ENCODE results near the gene FBXL14. TPM values are rescaled to one million over a fixed set of nuclear protein-coding genes. Genes with fewer than 3 reads are reported as not detected.

The FBXL14 gene
- total and polyA plus RNA-seq, 5 donors, result 4.7 to 8.3 (median 7.8) TPM

DNA sequence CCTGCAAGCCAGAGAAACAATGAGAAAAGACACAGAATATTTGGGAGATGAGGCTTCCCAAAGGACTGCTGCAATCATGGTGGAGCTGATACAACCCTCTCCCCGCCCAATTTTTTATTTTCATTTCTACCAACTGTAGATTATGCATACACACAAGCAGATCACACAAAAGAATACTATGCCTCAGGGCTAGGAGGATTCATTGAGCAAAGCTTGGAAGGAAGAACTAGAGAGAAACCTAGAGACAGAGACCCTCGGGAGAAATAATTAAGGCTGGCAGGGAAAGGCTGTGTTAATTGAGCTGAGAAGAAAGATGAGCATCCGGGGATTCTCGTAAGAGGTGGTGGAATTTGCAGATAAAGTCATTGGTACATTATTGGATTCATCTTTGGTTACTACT, 24.8 kb upstream of the FBXL14 start:
- ATAC-seq (no peak), DNase-seq (no peak)
- Histone ChIP-seq H3K4me3 (ENCODE audit: low read length) (no peak overlapping the region), H3K4me1 (ENCODE audit: control insufficient read depth, insufficient read depth, low read length) (no peaks in the 10 kb centered on the region), H3K9me3 (ENCODE audit: control insufficient read depth, low read length) (no peaks in the 10 kb centered on the region), H3K27me3 (ENCODE audit: control insufficient read depth, insufficient read depth) (no peaks in the 10 kb centered on the region), H3K27ac (ENCODE audit: low read length) (no peak overlapping the region)
- 68% methylated on average over 4 of the region's 4 CpGs for WGBS
- intact Hi-C loops (cut with DNase I), result no loop called here

DNA sequence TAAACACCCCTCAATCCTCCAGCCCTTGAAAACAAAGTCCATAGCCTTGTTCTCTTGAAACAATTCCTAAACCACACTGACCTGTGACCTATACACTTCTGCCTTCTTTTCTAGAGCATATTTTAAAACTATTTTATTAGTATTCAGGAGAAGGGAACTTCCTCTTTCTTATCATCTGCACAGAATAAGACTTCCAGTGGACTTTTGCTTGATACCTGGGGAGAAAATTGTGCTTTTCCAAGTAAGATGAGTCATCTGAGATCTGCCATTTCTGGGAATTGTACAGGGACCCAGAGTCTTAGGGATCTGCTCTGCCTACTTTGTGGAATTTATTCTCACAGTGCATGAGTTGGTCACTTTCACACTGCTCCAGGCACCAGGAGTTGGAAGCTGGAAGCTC, 24.1 kb upstream of the FBXL14 start:
- no peaks in the 10 kb centered on the region for H3K4me1 ChIP-seq (ENCODE audit: control insufficient read depth, insufficient read depth, low read length)
- no peak overlapping the region for H3K27ac ChIP-seq (ENCODE audit: low read length)
- DNase-seq, result no peak
- H3K27me3 ChIP-seq (ENCODE audit: control insufficient read depth, insufficient read depth), result no peaks in the 10 kb centered on the region
- intact Hi-C loops (cut with DNase I), result no loop called here
- H3K9me3 ChIP-seq (ENCODE audit: control insufficient read depth, low read length), result no peaks in the 10 kb centered on the region
- no peak overlapping the region for H3K4me3 ChIP-seq (ENCODE audit: low read length)
- peak in 1 of 2 donors; percentile 38 for ATAC-seq

DNA sequence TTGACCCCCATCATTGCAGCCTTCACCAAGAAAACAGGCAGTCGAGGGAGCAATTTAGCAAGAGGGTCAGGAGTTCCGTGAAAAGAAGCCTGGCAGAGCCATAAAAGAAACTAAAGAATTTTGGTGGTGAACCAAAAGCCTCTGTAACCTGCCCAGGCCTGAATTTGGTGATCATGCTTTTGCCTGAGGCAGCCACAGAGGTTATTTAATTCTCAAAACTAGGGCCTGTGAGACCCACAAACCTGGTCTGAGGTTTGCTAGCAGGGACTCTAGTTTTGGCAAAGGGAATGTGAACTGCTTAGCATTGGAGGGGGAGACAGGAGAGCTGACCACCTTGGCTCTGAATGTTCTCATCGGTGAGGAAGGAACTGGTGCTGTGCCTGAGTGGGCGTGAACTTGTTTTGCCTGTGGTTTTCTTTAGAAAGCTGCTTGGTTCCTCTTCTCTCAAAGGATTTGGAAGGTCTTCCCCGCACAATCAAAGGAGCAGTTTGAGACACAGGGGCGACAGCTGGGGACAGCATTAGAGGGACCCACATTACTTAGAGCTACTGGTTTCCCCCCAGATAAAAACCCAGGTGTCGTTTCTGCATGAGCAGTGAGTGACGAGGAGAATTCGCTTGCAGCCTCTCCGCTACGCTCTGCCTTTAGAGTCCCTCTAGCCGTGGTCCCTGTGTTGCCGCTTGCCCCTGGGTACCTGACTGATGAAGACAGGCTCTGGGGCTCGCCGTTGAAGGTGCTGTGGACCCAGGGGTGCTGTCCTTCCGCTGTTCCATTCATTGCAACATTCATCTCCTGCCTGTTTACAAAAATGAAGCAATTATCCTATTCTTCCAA, 22.1 kb upstream of the FBXL14 start:
- WGBS, result 81% methylated on average over 16 of the region's 16 CpGs
- Histone ChIP-seq H3K9me3 (ENCODE audit: control insufficient read depth, low read length) (no peaks in the 10 kb centered on the region), H3K27ac (ENCODE audit: low read length) (no peak overlapping the region), H3K4me1 (ENCODE audit: control insufficient read depth, insufficient read depth, low read length) (no peaks in the 10 kb centered on the region), H3K4me3 (ENCODE audit: low read length) (no peak overlapping the region), H3K27me3 (ENCODE audit: control insufficient read depth, insufficient read depth) (no peaks in the 10 kb centered on the region)
- no peak for DNase-seq
- ATAC-seq, result no peak
- intact Hi-C loops (cut with DNase I), result no loop called here

DNA sequence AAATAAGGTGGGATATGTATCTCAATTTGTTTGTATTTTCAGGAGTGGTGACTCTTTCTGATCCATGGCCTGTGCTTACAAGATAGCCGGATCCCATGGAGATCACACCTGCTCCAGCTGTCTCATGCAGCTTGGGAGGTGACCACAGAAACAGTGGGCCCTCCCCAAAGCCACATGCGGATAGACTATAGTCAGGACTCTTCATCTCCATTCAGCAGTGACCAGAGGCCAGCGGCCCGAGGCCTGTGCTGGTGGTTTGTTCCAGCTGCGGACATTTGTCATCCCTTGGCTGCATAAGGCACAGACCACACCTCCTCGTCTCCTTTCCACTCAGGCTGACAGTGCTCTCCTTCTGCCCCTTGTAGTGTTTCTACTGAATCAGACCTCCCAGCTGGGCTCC, 20.0 kb upstream of the FBXL14 start:
- ATAC-seq (no peak), DNase-seq (no peak)
- Histone ChIP-seq H3K9me3 (ENCODE audit: control insufficient read depth, low read length) (no peaks in the 10 kb centered on the region), H3K4me1 (ENCODE audit: control insufficient read depth, insufficient read depth, low read length) (no peaks in the 10 kb centered on the region), H3K27ac (ENCODE audit: low read length) (no peak overlapping the region), H3K27me3 (ENCODE audit: control insufficient read depth, insufficient read depth) (no peaks in the 10 kb centered on the region), H3K4me3 (ENCODE audit: low read length) (no peak overlapping the region)
- 90% methylated on average over 6 of the region's 6 CpGs for WGBS
- intact Hi-C loops (cut with DNase I), result no loop called here

DNA sequence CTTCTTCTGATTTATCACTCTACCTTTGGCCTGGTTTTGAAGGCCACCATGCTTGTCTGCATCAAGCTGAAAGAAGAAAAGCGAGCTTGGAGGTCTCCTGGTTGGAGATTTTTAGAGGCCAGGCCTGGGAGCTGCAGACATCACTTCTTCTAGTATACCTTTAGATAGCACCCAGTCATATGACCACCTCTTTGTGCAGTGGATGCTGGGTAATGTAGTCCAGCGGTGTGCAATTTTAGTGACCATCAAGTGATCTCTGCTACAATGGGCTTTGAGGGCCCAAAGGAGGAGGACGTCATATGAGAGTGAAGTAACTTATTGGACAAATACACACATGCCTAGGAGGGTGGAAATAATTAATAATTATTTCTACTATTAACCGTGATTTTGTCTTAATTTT, 19.5 kb upstream of the FBXL14 start:
- no peak overlapping the region for H3K4me3 ChIP-seq (ENCODE audit: low read length)
- H3K27me3 ChIP-seq (ENCODE audit: control insufficient read depth, insufficient read depth), result no peaks in the 10 kb centered on the region
- DNase-seq (no peak), ATAC-seq (no peak)
- no peak overlapping the region for H3K27ac ChIP-seq (ENCODE audit: low read length)
- intact Hi-C loops (cut with DNase I), result no loop called here
- 95% methylated on average over 4 of the region's 4 CpGs for WGBS
- no peaks in the 10 kb centered on the region for H3K9me3 ChIP-seq (ENCODE audit: control insufficient read depth, low read length)
- H3K4me1 ChIP-seq (ENCODE audit: control insufficient read depth, insufficient read depth, low read length), result no peaks in the 10 kb centered on the region

DNA sequence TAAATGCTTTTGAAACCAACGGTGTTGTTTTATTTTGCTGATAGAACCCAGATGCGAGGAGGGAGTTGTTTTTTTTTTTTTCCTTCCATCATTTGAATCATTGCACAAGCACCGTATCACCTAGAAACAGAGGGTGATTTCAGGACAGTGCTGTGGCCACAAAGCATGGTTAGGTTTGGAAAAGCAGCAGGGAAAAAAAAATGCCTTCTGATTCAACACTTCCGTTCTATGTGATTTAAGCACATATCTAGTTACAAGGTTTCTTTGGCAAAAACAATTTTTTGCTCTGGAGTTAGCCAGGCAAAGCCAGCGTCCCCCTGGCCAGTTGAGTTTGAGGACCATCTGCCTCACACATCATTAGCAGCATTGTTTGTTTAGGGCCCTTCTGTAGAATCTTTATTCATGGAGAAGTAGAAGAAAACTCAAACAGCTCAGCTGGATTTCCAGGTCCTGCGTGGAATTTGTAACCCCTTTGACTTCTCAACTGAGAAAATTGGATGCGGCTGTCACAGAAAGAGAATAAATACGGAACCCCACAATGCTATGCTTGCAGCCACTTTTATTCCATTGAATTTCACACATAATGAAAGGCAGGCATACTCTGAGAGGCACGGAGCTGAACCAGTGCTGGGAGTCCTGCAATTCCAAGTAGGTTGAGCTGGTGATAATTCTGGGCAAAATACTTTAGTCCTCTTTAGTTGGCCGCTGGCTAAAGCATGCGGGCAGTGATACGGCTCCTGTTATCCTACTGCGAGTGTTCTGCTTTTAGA, 17.6 kb upstream of the FBXL14 start:
- Histone ChIP-seq H3K27me3 (ENCODE audit: control insufficient read depth, insufficient read depth) (no peaks in the 10 kb centered on the region), H3K4me1 (ENCODE audit: control insufficient read depth, insufficient read depth, low read length) (no peaks in the 10 kb centered on the region), H3K27ac (ENCODE audit: low read length) (peak overlapping the region; percentile 46), H3K4me3 (ENCODE audit: low read length) (no peak overlapping the region), H3K9me3 (ENCODE audit: control insufficient read depth, low read length) (no peaks in the 10 kb centered on the region)
- ATAC-seq (peak; percentile 18 to 35), DNase-seq (no peak)
- 43% methylated on average over 13 of the region's 13 CpGs for WGBS
- intact Hi-C loops (cut with DNase I), result no loop called here

DNA sequence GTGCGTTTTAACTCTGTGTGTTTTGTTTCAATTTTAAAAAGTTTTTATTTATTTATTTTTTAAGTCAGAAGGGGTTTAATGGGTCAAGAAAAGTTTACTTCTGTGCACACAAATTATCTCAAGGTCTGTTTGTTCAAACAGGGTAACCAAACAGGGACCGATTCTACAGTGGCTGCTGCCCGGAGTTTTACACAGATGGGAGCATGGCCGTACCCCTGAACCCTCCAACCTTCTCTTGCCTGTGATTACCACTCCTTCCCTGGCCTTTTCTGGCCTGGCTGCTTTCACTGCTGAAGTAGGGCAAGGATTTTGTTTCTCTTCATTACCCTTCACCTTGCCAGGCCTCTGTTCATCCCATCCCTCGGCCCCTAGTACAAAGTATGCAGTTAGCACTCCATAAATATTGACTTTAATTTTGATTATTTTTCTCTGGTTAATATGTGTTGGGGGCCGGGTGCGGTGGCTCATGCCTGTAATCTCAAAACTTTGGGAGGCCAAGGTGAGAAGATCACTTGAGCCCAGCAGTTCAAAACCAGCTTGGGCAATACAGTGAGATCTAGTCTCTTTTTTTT, 15.8 kb upstream of the FBXL14 start:
- H3K4me1 ChIP-seq (ENCODE audit: control insufficient read depth, insufficient read depth, low read length), result no peaks in the 10 kb centered on the region
- 95% methylated on average over 7 of the region's 7 CpGs for WGBS
- H3K9me3 ChIP-seq (ENCODE audit: control insufficient read depth, low read length), result no peaks in the 10 kb centered on the region
- DNase-seq, result no peak
- no peak overlapping the region for H3K4me3 ChIP-seq (ENCODE audit: low read length)
- intact Hi-C loops (cut with DNase I), result no loop called here
- no peak overlapping the region for H3K27ac ChIP-seq (ENCODE audit: low read length)
- ATAC-seq, result no peak
- H3K27me3 ChIP-seq (ENCODE audit: control insufficient read depth, insufficient read depth), result no peaks in the 10 kb centered on the region

DNA sequence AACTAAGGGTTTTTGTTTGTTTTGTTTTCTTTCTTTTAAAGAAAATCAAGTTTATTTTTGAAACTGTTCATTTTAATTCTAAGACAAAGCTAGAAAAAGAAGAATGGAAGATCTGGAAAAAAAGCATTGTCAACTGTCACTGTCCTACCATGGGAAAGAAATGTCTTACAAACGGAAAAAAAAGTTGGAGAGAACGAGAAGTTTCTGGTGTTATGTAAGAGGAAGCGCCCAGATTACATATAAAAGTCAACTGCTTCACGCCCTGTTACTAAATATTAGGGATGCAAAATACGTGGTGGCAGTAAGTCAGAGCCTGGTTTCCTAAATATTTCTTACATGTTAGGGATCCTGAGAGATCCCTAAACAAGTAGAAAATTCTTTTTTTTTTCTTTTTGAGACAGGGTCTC, 14.3 kb upstream of the FBXL14 start:
- no peaks in the 10 kb centered on the region for H3K9me3 ChIP-seq (ENCODE audit: control insufficient read depth, low read length)
- H3K27ac ChIP-seq (ENCODE audit: low read length), result no peak overlapping the region
- no peaks in the 10 kb centered on the region for H3K4me1 ChIP-seq (ENCODE audit: control insufficient read depth, insufficient read depth, low read length)
- no peak for DNase-seq
- WGBS, result 40% methylated on average over 5 of the region's 5 CpGs
- H3K4me3 ChIP-seq (ENCODE audit: low read length), result no peak overlapping the region
- ATAC-seq, result no peak
- intact Hi-C loops (cut with DNase I), result no loop called here
- no peaks in the 10 kb centered on the region for H3K27me3 ChIP-seq (ENCODE audit: control insufficient read depth, insufficient read depth)

DNA sequence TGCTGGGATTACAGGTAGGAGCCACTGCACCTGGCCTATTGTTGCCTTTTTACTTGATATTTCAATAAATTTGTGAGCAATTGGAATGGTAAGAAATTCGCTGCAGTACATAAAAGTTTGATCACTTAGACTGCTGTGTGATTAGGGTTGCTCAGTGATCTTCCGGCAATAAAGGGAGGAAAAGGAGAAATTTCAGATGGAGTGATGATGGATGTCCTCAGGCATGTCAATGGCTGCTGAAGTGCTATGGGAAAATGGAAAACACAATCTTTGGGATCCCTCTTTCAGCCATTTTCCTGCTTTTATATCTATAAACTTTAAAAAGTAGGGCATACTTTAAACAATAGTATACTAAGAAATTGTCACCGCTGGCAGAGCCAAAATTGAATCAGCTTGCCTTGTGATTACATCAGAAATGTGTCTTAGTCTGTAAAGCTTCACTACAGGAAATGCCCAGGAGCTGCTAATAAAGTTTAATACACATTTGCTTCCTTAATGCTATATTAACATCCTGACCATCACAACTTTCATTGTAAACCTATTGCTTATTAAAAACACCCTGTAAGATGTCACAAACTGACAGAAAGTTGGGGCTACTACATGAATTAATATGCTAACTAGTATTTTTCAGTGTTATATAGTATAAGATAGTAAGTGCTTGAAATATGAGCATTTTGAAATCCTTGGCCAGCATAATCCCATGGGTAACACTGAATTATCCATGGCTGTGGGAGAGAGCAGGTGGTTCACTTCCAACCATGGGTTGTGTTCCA, 13.7 kb upstream of the FBXL14 start:
- no peaks in the 10 kb centered on the region for H3K4me1 ChIP-seq (ENCODE audit: control insufficient read depth, insufficient read depth, low read length)
- no peaks in the 10 kb centered on the region for H3K27me3 ChIP-seq (ENCODE audit: control insufficient read depth, insufficient read depth)
- intact Hi-C loops (cut with DNase I), result no loop called here
- 79% methylated on average over 3 of the region's 3 CpGs for WGBS
- H3K27ac ChIP-seq (ENCODE audit: low read length), result no peak overlapping the region
- H3K9me3 ChIP-seq (ENCODE audit: control insufficient read depth, low read length), result no peaks in the 10 kb centered on the region
- DNase-seq, result no peak
- no peak overlapping the region for H3K4me3 ChIP-seq (ENCODE audit: low read length)
- ATAC-seq, result no peak

DNA sequence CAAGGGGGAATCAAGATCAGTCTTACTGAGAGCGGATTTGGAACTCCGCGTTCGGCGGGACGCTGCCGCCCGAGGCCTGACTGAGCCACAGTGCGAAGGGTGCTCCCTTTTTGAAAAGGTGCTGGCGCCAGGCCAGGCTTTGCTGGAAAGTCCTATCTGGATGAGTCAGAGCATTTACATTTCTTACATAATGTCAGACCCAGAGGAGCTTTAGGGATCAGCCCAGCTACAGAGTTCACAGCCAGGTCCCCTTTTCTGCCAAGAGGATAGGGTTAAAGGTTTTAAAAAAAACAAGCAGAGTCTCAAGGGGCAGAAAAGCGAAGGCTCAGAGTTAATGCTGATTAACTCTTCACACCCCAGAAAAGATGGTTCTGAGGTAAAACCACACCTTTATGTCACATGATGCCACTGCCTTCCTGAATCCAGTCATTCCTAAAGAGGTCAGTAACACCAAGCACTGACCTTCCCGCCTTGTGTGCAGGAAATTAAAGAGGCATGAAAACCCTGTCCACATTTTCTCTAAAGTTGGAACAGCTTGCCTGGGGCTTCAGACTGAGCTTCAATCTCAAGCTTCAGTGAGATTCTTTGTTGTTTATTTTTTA, 11.7 kb upstream of the FBXL14 start:
- WGBS, result 3% methylated on average over 12 of the region's 12 CpGs
- Histone ChIP-seq H3K27me3 (ENCODE audit: control insufficient read depth, insufficient read depth) (no peaks in the 10 kb centered on the region), H3K9me3 (ENCODE audit: control insufficient read depth, low read length) (no peaks in the 10 kb centered on the region), H3K27ac (ENCODE audit: low read length) (peak overlapping the region; percentile 96), H3K4me1 (ENCODE audit: control insufficient read depth, insufficient read depth, low read length) (no peaks in the 10 kb centered on the region), H3K4me3 (ENCODE audit: low read length) (peak overlapping the region; percentile 45)
- intact Hi-C loops (cut with DNase I), result no loop called here
- peak; percentile 83 to 85 for ATAC-seq
- DNase-seq, result peak; percentile 95 to 98 (median 95)
